Activated CD8-positive, alpha-beta memory T cell treated with anti-CD3 and anti-CD28 coated beads for 48 hours (primary cell): ENCODE measurements around the gene CCDC106.

Source experiments
- DNase-seq, 3 experiments: peaks; one replicate each; pipeline ENCODE4 v3.0.0-alpha.2; 2020; ENCODE audit warnings: low read depth in 2 of 3, low spot score in 2 of 3

The CCDC106 gene

GRCh38 chr19:55681131-55682092 lies 33.4 kb downstream of the CCDC106 start:
- DNase-seq: no peak

GRCh38 chr19:55683449-55684261 lies 35.6 kb downstream of the CCDC106 start:
- no peak for DNase-seq

GRCh38 chr19:55684946-55685681 lies 37.1 kb downstream of the CCDC106 start:
- DNase-seq: no peak

- no peak for DNase-seq
These were observed 37.8 kb downstream of the CCDC106 start for GRCh38 chr19:55685776-55686175.

- no peak for DNase-seq
These were observed 38.5 kb downstream of the CCDC106 start for GRCh38 chr19:55686311-55687050.

- DNase-seq: no peak
These were observed 39.5 kb downstream of the CCDC106 start for GRCh38 chr19:55687281-55688201.

- DNase-seq: no peak
These were observed 40.6 kb downstream of the CCDC106 start for GRCh38 chr19:55688422-55689218.

- DNase-seq: no peak
These were observed 41.5 kb downstream of the CCDC106 start for GRCh38 chr19:55689411-55690108.

- DNase-seq: no peak
These were observed 42.2 kb downstream of the CCDC106 start for GRCh38 chr19:55690109-55690768.

- DNase-seq: no peak
These were observed 42.9 kb downstream of the CCDC106 start for GRCh38 chr19:55690769-55691545.

- DNase-seq: no peak
These were observed 43.8 kb downstream of the CCDC106 start for GRCh38 chr19:55691561-55692481.

- no peak for DNase-seq
These were observed 44.7 kb downstream of the CCDC106 start for GRCh38 chr19:55692681-55693081.

- DNase-seq: no peak
These were observed 45.4 kb downstream of the CCDC106 start for GRCh38 chr19:55693336-55693974.

GRCh38 chr19:55694241-55694655 lies 46.2 kb downstream of the CCDC106 start:
- no peak for DNase-seq
